Measurements from ENCODE around the gene CTXN3.

Gene CTXN3

DNA sequence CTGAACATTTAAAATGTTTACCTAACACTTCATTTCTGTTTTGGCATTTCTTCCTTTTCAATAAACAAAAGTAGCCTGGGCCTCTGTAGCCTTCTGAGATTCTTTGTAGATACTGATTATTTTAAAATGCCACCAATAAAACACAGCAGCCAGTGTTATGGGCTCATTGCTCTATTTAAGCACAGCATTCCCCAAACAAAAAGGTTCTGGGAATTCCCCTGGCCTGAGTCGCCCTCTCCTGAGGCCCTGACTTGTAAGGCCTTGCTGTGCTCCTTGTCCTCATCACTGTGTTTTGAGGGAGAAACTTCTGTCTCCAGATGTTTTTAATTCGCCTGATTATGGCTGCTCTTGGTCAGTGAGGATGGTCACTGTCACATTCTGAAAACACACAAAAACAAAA is 33.0 kb upstream of the CTXN3 start:
- Histone ChIP-seq H3K36me3 (ENCODE audit: control insufficient read depth, insufficient read depth, low read length) (no peaks in the 10 kb centered on the region), H3K9ac (ENCODE audit: low read depth, low read length) (no peak overlapping the region), H3K4me1 (ENCODE audit: control insufficient read depth, insufficient read depth, low read length) (no peaks in the 10 kb centered on the region), H3K27me3 (ENCODE audit: control insufficient read depth, insufficient read depth, low read length) (no peaks in the 10 kb centered on the region), H3K4me3 (ENCODE audit: low read depth, low read length) (no peak overlapping the region), H3K9me3 (ENCODE audit: control insufficient read depth, insufficient read depth, low read length) (no peaks in the 10 kb centered on the region)

DNA sequence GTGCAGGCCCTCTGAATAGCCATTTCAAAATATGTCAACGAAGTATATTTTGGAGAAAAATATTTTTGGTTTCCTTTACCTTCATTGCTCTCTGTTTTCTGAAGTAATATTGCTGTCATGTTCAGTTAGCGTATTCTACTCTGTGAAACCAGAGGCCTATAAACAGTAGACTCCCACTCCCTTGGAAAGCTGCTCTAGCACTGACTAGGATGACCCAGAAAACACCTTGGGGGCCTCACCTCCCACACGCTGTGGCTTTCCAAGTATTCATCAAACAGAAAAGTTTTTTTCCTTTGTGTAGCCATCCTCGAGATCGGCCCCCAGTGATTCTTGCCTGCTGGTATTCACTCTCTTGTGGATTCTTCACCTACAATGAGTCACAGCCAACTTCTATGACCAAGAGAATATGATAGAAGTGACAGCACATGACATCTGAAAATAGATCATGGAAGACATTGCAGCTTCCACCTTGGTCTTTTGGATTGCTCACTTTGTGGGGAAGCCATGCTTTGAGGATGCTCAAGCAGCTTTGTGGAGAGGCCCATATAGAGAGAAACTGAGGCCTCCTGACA is 28.9 kb upstream of the CTXN3 start:
- no peaks in the 10 kb centered on the region for H3K9me3 ChIP-seq (ENCODE audit: control insufficient read depth, insufficient read depth, low read length)
- no peaks in the 10 kb centered on the region for H3K4me1 ChIP-seq (ENCODE audit: control insufficient read depth, insufficient read depth, low read length)
- H3K36me3 ChIP-seq (ENCODE audit: control insufficient read depth, insufficient read depth, low read length), result no peaks in the 10 kb centered on the region
- H3K9ac ChIP-seq (ENCODE audit: low read depth, low read length), result no peak overlapping the region
- no peaks in the 10 kb centered on the region for H3K27me3 ChIP-seq (ENCODE audit: control insufficient read depth, insufficient read depth, low read length)
- no peak overlapping the region for H3K4me3 ChIP-seq (ENCODE audit: low read depth, low read length)

- H3K9ac ChIP-seq (ENCODE audit: low read depth, low read length), result no peak overlapping the region
- no peaks in the 10 kb centered on the region for H3K27me3 ChIP-seq (ENCODE audit: control insufficient read depth, insufficient read depth, low read length)
- no peaks in the 10 kb centered on the region for H3K36me3 ChIP-seq (ENCODE audit: control insufficient read depth, insufficient read depth, low read length)
- H3K9me3 ChIP-seq (ENCODE audit: control insufficient read depth, insufficient read depth, low read length), result no peaks in the 10 kb centered on the region
- H3K4me3 ChIP-seq (ENCODE audit: low read depth, low read length), result no peak overlapping the region
- H3K4me1 ChIP-seq (ENCODE audit: control insufficient read depth, insufficient read depth, low read length), result no peaks in the 10 kb centered on the region
Observed at GRCh38 chr5:127621601-127622325, 27.1 kb upstream of the CTXN3 start.

DNA sequence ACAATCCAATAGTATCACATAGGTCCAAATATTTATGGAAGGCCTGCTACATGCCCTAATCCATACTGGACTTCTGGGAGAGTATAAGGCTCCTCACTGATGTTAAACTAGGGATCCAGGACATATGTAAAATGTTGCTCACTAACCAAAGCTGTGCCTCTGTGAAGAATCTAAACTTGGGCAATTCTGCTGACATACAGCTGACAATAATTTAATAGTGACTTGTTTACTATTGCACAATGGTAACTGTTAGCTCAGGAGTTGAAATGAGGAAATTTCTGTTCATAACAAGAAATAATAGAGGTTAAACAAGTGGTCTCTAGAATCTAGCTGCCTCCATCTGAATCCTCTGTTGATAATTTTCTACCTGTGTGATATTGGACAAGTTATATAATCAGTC is 14.9 kb upstream of the CTXN3 start:
- Histone ChIP-seq H3K4me1 (ENCODE audit: control insufficient read depth, insufficient read depth, low read length) (no peaks in the 10 kb centered on the region), H3K27me3 (ENCODE audit: control insufficient read depth, insufficient read depth, low read length) (no peaks in the 10 kb centered on the region), H3K9me3 (ENCODE audit: control insufficient read depth, insufficient read depth, low read length) (no peaks in the 10 kb centered on the region), H3K4me3 (ENCODE audit: low read depth, low read length) (no peak overlapping the region), H3K9ac (ENCODE audit: low read depth, low read length) (no peak overlapping the region), H3K36me3 (ENCODE audit: control insufficient read depth, insufficient read depth, low read length) (no peaks in the 10 kb centered on the region)

GRCh38 chr5:127639828-127640227 is 9.1 kb upstream of the CTXN3 start:
- Histone ChIP-seq H3K9ac (ENCODE audit: low read depth, low read length) (no peak overlapping the region), H3K27me3 (ENCODE audit: control insufficient read depth, insufficient read depth, low read length) (no peaks in the 10 kb centered on the region), H3K9me3 (ENCODE audit: control insufficient read depth, insufficient read depth, low read length) (no peaks in the 10 kb centered on the region), H3K4me1 (ENCODE audit: control insufficient read depth, insufficient read depth, low read length) (no peaks in the 10 kb centered on the region), H3K4me3 (ENCODE audit: low read depth, low read length) (no peak overlapping the region), H3K36me3 (ENCODE audit: control insufficient read depth, insufficient read depth, low read length) (no peaks in the 10 kb centered on the region)

DNA sequence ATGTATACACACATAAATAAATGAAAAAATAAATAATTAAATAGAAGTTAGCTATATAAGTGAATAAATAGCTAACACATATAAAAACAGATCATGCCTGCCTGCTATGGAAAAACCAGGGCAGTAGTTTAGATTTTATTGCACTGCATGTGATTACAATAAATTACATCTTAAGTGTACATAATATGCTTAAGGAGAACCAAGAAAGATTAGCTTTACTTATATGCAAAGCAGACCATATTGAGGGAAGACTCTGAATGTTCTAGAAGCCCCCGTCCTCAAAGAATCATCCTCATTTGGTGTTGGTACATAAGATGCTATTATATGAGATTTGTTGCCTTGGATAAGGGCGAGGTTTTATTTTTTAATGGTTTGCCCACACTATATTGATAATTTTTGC is 5.9 kb upstream of the CTXN3 start:
- no peak overlapping the region for H3K9ac ChIP-seq (ENCODE audit: low read depth, low read length)
- no peaks in the 10 kb centered on the region for H3K9me3 ChIP-seq (ENCODE audit: control insufficient read depth, insufficient read depth, low read length)
- H3K27me3 ChIP-seq (ENCODE audit: control insufficient read depth, insufficient read depth, low read length), result no peaks in the 10 kb centered on the region
- no peaks in the 10 kb centered on the region for H3K4me1 ChIP-seq (ENCODE audit: control insufficient read depth, insufficient read depth, low read length)
- H3K36me3 ChIP-seq (ENCODE audit: control insufficient read depth, insufficient read depth, low read length), result no peaks in the 10 kb centered on the region
- H3K4me3 ChIP-seq (ENCODE audit: low read depth, low read length), result no peak overlapping the region

- H3K27me3 ChIP-seq (ENCODE audit: control insufficient read depth, insufficient read depth, low read length), result no peaks in the 10 kb centered on the region
- no peak overlapping the region for H3K4me3 ChIP-seq (ENCODE audit: low read depth, low read length)
Observed at GRCh38 chr5:127643607-127644006, 5.3 kb upstream of the CTXN3 start.

DNA sequence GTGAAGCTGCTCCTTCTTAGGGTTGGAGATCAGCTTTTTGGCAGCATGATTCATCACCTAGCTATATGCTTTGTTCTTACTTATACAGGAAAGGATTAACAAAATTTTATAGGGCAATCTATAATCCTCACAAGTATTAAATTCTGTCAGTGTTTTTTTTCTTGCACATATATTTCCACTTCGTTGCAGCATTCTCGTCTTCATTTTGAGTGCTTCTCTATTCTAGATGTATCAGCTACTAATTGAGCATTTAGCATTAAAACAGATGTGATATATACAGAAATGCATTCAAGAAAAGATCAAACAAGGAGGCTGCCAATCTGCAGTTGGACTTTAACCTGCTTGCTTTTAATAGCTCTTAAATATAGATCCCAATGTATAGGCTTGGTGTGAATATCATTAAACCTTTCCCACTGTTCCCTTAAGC is 3.6 kb upstream of the CTXN3 start:
- H3K4me3 ChIP-seq (ENCODE audit: low read depth, low read length), result no peak overlapping the region
- no peaks in the 10 kb centered on the region for H3K27me3 ChIP-seq (ENCODE audit: control insufficient read depth, insufficient read depth, low read length)
- no peaks in the 10 kb centered on the region for H3K36me3 ChIP-seq (ENCODE audit: control insufficient read depth, insufficient read depth, low read length)
- peaks cover 13% of the 10 kb centered on the region for H3K4me1 ChIP-seq (ENCODE audit: control insufficient read depth, insufficient read depth, low read length)
- H3K9me3 ChIP-seq (ENCODE audit: control insufficient read depth, insufficient read depth, low read length), result no peaks in the 10 kb centered on the region
- H3K9ac ChIP-seq (ENCODE audit: low read depth, low read length), result no peak overlapping the region

More at GRCh38 chr5:127643607-127644006, 5.3 kb upstream of the CTXN3 start:
- no peaks in the 10 kb centered on the region for H3K9me3 ChIP-seq (ENCODE audit: control insufficient read depth, insufficient read depth, low read length)
- H3K9ac ChIP-seq (ENCODE audit: low read depth, low read length), result no peak overlapping the region
- H3K4me1 ChIP-seq (ENCODE audit: control insufficient read depth, insufficient read depth, low read length), result no peaks in the 10 kb centered on the region
- H3K36me3 ChIP-seq (ENCODE audit: control insufficient read depth, insufficient read depth, low read length), result no peaks in the 10 kb centered on the region

- no peaks in the 10 kb centered on the region for H3K9me3 ChIP-seq (ENCODE audit: control insufficient read depth, insufficient read depth, low read length)
- peaks cover 13% of the 10 kb centered on the region for H3K4me1 ChIP-seq (ENCODE audit: control insufficient read depth, insufficient read depth, low read length)
- H3K27me3 ChIP-seq (ENCODE audit: control insufficient read depth, insufficient read depth, low read length), result no peaks in the 10 kb centered on the region
- H3K4me3 ChIP-seq (ENCODE audit: low read depth, low read length), result no peak overlapping the region
- H3K9ac ChIP-seq (ENCODE audit: low read depth, low read length), result no peak overlapping the region
- H3K36me3 ChIP-seq (ENCODE audit: control insufficient read depth, insufficient read depth, low read length), result no peaks in the 10 kb centered on the region
Observed at GRCh38 chr5:127647361-127647958, 1.4 kb upstream of the CTXN3 start.

DNA sequence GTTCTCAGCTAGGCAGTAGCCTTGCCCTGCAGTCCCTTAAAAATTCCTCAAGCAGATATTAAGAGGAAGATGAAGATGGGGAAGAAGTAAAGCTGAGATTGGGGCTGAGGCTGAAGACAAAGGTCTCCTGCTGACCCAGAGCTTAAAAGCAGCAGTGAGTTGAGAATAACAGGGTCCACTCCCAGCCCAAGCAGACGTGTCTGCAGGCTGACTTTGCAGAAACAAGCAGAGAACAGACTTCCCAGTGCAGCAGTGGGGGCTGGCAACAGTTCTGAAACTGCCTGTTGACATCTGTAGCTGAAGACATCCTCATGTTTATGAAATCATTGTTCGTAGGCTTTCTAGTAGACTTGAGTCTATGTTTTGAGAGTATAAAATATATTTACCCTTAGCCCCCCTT is 1.1 kb downstream of the CTXN3 start:
- H3K9ac ChIP-seq (ENCODE audit: low read depth, low read length), result no peak overlapping the region
- peaks cover 13% of the 10 kb centered on the region for H3K4me1 ChIP-seq (ENCODE audit: control insufficient read depth, insufficient read depth, low read length)
- no peak overlapping the region for H3K4me3 ChIP-seq (ENCODE audit: low read depth, low read length)
- no peaks in the 10 kb centered on the region for H3K36me3 ChIP-seq (ENCODE audit: control insufficient read depth, insufficient read depth, low read length)
- no peaks in the 10 kb centered on the region for H3K27me3 ChIP-seq (ENCODE audit: control insufficient read depth, insufficient read depth, low read length)
- no peaks in the 10 kb centered on the region for H3K9me3 ChIP-seq (ENCODE audit: control insufficient read depth, insufficient read depth, low read length)

- no peaks in the 10 kb centered on the region for H3K36me3 ChIP-seq (ENCODE audit: control insufficient read depth, insufficient read depth, low read length)
- H3K9me3 ChIP-seq (ENCODE audit: control insufficient read depth, insufficient read depth, low read length), result no peaks in the 10 kb centered on the region
- peaks cover 13% of the 10 kb centered on the region for H3K4me1 ChIP-seq (ENCODE audit: control insufficient read depth, insufficient read depth, low read length)
- H3K9ac ChIP-seq (ENCODE audit: low read depth, low read length), result no peak overlapping the region
- no peak overlapping the region for H3K4me3 ChIP-seq (ENCODE audit: low read depth, low read length)
- no peaks in the 10 kb centered on the region for H3K27me3 ChIP-seq (ENCODE audit: control insufficient read depth, insufficient read depth, low read length)
Observed at GRCh38 chr5:127650649-127651048, 1.8 kb downstream of the CTXN3 start.

DNA sequence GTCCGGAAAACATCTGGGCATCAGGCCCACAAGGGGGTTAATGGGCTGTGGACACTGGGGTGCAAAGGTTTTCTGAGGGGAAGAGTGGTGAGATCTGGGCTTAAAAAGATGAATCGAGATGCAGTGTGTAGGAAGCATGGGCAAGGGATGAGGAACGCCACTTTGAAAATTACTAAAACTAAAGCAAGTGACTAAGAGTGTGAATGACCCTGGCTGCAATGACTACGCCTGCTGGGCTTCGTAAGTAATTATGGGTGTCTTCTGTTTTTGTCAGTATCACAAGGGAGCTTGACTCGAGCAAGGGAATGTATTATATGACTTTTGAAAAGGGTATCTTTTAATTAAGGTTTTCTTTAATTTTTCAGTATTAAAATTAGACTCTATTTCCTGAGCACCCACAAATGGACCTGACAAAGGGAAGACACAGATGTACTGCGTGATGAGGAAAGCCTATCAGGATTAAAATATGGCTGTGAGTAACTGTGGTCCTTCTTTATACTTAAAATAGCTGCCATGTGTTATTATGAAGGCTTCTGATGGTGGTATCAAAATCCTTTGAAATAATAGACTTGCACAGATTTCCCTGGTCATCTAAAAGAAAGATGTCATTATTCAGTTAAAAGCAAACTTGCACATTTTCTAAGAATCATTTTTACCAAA is 4.2 kb downstream of the CTXN3 start:
- Histone ChIP-seq H3K4me3 (ENCODE audit: low read depth, low read length) (no peak overlapping the region), H3K27me3 (ENCODE audit: control insufficient read depth, insufficient read depth, low read length) (no peaks in the 10 kb centered on the region), H3K9me3 (ENCODE audit: control insufficient read depth, insufficient read depth, low read length) (no peaks in the 10 kb centered on the region), H3K36me3 (ENCODE audit: control insufficient read depth, insufficient read depth, low read length) (no peaks in the 10 kb centered on the region), H3K9ac (ENCODE audit: low read depth, low read length) (no peak overlapping the region), H3K4me1 (ENCODE audit: control insufficient read depth, insufficient read depth, low read length) (peaks cover 13% of the 10 kb centered on the region)

Measured in iPS-15b (cell line).